Heart left ventricle (tissue), 13 donors: Measurements from ENCODE around the gene RUNX2.

ENCODE experiments used
- POLR2A ChIP-seq, 2 donors: fragments of 450-650 bp; IDR thresholded peaks; one replicate each; pipeline ENCODE4 v1.6.1; 2017; ENCODE audit warnings: antibody characterized with exemption in 2 of 2, mild to moderate bottlenecking in 2 of 2, moderate library complexity in 2 of 2
- TF ChIP-seq, protein P1 (sequence below), 12 donors: fragments of 200-600 bp; sonication (generic) in 4 of 12; IDR thresholded peaks; one replicate each; pipeline versions ENCODE4 v1.5.0 to v1.8.0; 2018 to 2022; ENCODE audit warnings: antibody characterized with exemption in 12 of 12, mild to moderate bottlenecking in 5 of 12
- donor health status: ischemic (EF 13 %, LVEDD 7.1; RV severe dilation, severe dysfunction).
- donor health status: DM: no; HTN: yes; CAD: no.
- donor health status: DM: no; HTN: no; CAD: no.
- donor health status: ischemic (EF 25% LVEDD 6.9; RV normal size, moderate dysfunction).
- donor health status: ischemic (EF 25% LVEDD 5.7; RV mildly dilated, moderate dysfunction).
- donor health status: ischemic (EF 35%, LVEDD 5.7; RV mildly dilated, moderate dysfunction).
- donor health status: nonischemic (EF 11% LVEDD 7.7; RV severe dilation, severe dysfunction).
- donor health status: DM: yes; HTN: yes; CAD: no.
- donor health status: PGD.
- donor health status: ischemic (EF 29% LVEDD 5.4; RV normal size, mild dysfunction).
- donor health status: nonischemic (EF 23%, LVEDD 6.1; RV moderate dilation, normal function).

GRCh38 chr6:45472382-45472781 lies 144.3 kb downstream of the RUNX2 start:
- TF ChIP-seq, protein P1, sequence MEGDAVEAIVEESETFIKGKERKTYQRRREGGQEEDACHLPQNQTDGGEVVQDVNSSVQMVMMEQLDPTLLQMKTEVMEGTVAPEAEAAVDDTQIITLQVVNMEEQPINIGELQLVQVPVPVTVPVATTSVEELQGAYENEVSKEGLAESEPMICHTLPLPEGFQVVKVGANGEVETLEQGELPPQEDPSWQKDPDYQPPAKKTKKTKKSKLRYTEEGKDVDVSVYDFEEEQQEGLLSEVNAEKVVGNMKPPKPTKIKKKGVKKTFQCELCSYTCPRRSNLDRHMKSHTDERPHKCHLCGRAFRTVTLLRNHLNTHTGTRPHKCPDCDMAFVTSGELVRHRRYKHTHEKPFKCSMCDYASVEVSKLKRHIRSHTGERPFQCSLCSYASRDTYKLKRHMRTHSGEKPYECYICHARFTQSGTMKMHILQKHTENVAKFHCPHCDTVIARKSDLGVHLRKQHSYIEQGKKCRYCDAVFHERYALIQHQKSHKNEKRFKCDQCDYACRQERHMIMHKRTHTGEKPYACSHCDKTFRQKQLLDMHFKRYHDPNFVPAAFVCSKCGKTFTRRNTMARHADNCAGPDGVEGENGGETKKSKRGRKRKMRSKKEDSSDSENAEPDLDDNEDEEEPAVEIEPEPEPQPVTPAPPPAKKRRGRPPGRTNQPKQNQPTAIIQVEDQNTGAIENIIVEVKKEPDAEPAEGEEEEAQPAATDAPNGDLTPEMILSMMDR (IDR thresholded peaks at IDR 0.05) = no peak
- TF ChIP-seq POLR2A (IDR thresholded peaks at IDR 0.05) = no peak
